VCaP (cell line): Measurements from ENCODE around the gene NHSL2.

Experiments used
- H3K27ac ChIP-seq: fragments of 450-650 bp; 2 replicates; pipeline ENCODE4 v1.5.1; 2017
- CTCF ChIP-seq: fragments of 450-650 bp; conservative IDR thresholded peaks from 2 replicates; pipeline ENCODE4 v1.5.1; 2017; ENCODE audit warnings: mild to moderate bottlenecking, moderate library complexity

NHSL2 gene

GRCh38 chrX:72114306-72114705, 203.7 kb downstream of the NHSL2 start:
- TF ChIP-seq CTCF = no peak
- H3K27ac ChIP-seq = no peak overlapping the region

- H3K27ac ChIP-seq = no peak overlapping the region
These were observed 204.2 kb downstream of the NHSL2 start for GRCh38 chrX:72114807-72115206.

GRCh38 chrX:72115380-72115779, 204.7 kb downstream of the NHSL2 start:
- TF ChIP-seq CTCF = no peak
- no peak overlapping the region for H3K27ac ChIP-seq

More at GRCh38 chrX:72114807-72115206, 204.2 kb downstream of the NHSL2 start:
- no peak for TF ChIP-seq CTCF

- TF ChIP-seq CTCF = no peak
These were observed 207.1 kb downstream of the NHSL2 start for GRCh38 chrX:72117636-72118210.

GRCh38 chrX:72120837-72121236, 210.2 kb downstream of the NHSL2 start:
- no peak overlapping the region for H3K27ac ChIP-seq
- no peak for TF ChIP-seq CTCF

More at GRCh38 chrX:72117636-72118210, 207.1 kb downstream of the NHSL2 start:
- no peak overlapping the region for H3K27ac ChIP-seq

GRCh38 chrX:72121383-72121782, 210.7 kb downstream of the NHSL2 start:
- H3K27ac ChIP-seq = no peak overlapping the region
- no peak for TF ChIP-seq CTCF

- no peak overlapping the region for H3K27ac ChIP-seq
- no peak for TF ChIP-seq CTCF
These were observed 212.1 kb downstream of the NHSL2 start for GRCh38 chrX:72122621-72123337.
